Keratinocyte (primary cell): ENCODE results near the gene ZNF148. TPM values are rescaled to one million over a fixed set of nuclear protein-coding genes. Genes with fewer than 3 reads are reported as not detected.

Experiments
- DNase-seq: peaks from one replicate; pipeline ENCODE4 v3.0.0-alpha.2; 2011; ENCODE audit warnings: low read depth, missing footprints, low spot score
- FAIRE-seq: peaks from 2 replicates; lab custom pipeline; 2011; peaks lifted over from hg19 to GRCh38; lab: Jason Lieb, UNC
- H2AFZ ChIP-seq: 2 replicates; pipeline ENCODE4 v1.6.0; 2012; ENCODE audit warnings: low read length, control low read depth, inconsistent platforms; ENCODE audit not compliant: control insufficient read depth
- H3K27ac ChIP-seq: 2 replicates; pipeline ENCODE4 v1.5.1; 2011; ENCODE audit warnings: low read length; ENCODE audit not compliant: control insufficient read depth, insufficient read depth
- H3K27me3 ChIP-seq: 3 replicates; pipeline ENCODE4 v1.6.0; 2011; ENCODE audit warnings: low read length; ENCODE audit not compliant: control insufficient read depth, insufficient read depth; ENCODE audit errors: extremely low read depth
- H3K36me3 ChIP-seq, 2 experiments: 2 replicates in 1 of 2; 3 replicates in 1 of 2; pipeline ENCODE4 v1.5.1; 2011; ENCODE audit warnings: low read length in 2 of 2, mild to moderate bottlenecking in 1 of 2; ENCODE audit not compliant: control insufficient read depth in 2 of 2, insufficient read depth in 2 of 2; ENCODE audit errors: extremely low read depth in 1 of 2
- H3K4me1 ChIP-seq: 3 replicates; pipeline ENCODE4 v1.5.1; 2011; ENCODE audit warnings: low read length; ENCODE audit not compliant: control insufficient read depth, insufficient read depth; ENCODE audit errors: extremely low read depth
- H3K4me2 ChIP-seq: 3 replicates; pipeline ENCODE4 v1.6.0; 2011; ENCODE audit warnings: low read depth, low read length; ENCODE audit not compliant: control insufficient read depth, insufficient read depth; ENCODE audit errors: extremely low read depth
- H3K4me3 ChIP-seq, 3 experiments: fragments of 200-600 bp in 1 of 3; sonication (generic) in 1 of 3; 2 replicates in 2 of 3; 3 replicates in 1 of 3; pipeline ENCODE4 v1.5.1; 2011 to 2016; ENCODE audit warnings: low read length in 3 of 3, mild to moderate bottlenecking in 3 of 3, control low read depth in 2 of 3, inconsistent platforms in 1 of 3, low read depth in 1 of 3, mixed read lengths in 1 of 3, mixed run types in 1 of 3, moderate library complexity in 1 of 3; ENCODE audit not compliant: control insufficient read depth in 2 of 3, insufficient read depth in 2 of 3; ENCODE audit errors: extremely low read depth in 1 of 3
- H3K79me2 ChIP-seq: 2 replicates; pipeline ENCODE4 v1.6.0; 2012; ENCODE audit warnings: low read length; ENCODE audit not compliant: control insufficient read depth, insufficient read depth
- H3K9ac ChIP-seq: 3 replicates; pipeline ENCODE4 v1.6.0; 2011; ENCODE audit warnings: low read length; ENCODE audit not compliant: control insufficient read depth, insufficient read depth; ENCODE audit errors: extremely low read depth
- H3K9me1 ChIP-seq: 3 replicates; pipeline ENCODE4 v1.6.0; 2011; ENCODE audit warnings: low read length; ENCODE audit not compliant: control insufficient read depth, insufficient read depth; ENCODE audit errors: extremely low read depth
- H3K9me3 ChIP-seq: 2 replicates; pipeline ENCODE4 v1.5.1; 2012; ENCODE audit warnings: low read depth, low read length; ENCODE audit not compliant: control insufficient read depth
- H4K20me1 ChIP-seq: 3 replicates; pipeline ENCODE4 v1.6.0; 2011; ENCODE audit warnings: low read length; ENCODE audit not compliant: control insufficient read depth, insufficient read depth; ENCODE audit errors: extremely low read depth
- CTCF ChIP-seq, 3 experiments: IDR thresholded peaks in 1 of 3; conservative IDR thresholded peaks in 1 of 3; optimal IDR thresholded peaks in 1 of 3; 2 replicates in 2 of 3; 3 replicates in 1 of 3; pipeline versions ENCODE3 to v1.5.1; 2011; ENCODE audit warnings: low read length in 3 of 3, mild to moderate bottlenecking in 3 of 3, moderate library complexity in 2 of 3, control low read depth in 1 of 3, inconsistent platforms in 1 of 3; ENCODE audit not compliant: insufficient read depth in 2 of 3; ENCODE audit errors: extremely low read depth in 1 of 3
- EZH2 ChIP-seq: IDR thresholded peaks from one replicate; pipeline ENCODE4 v1.6.1; 2012; ENCODE audit warnings: inconsistent platforms, mild to moderate bottlenecking, low read length, moderate library complexity
- dilution Hi-C: fragments of 300-500 bp; cut with MboI; formaldehyde crosslinking; loops from one replicate; pipeline ENCODE4 v1.7.0; 2020; ENCODE audit warnings: low sequenced_read_pairs; ENCODE audit not compliant: extremely low pct_ligation_motif_present
- polyA plus RNA-seq, 5 experiments: library from polyadenylated mRNA; depleted of rRNA in 3 of 5; stranded (reverse) in 3 of 5; stranded (forward) in 1 of 5; unstranded in 1 of 5; fragments of >200 nt; gene quantifications; 1 replicate in 1 of 5; 2 replicates in 3 of 5; 3 replicates in 1 of 5; pipeline versions ENCODE4 v1.2.1 to v1.2.3, GENCODE V29; 2011 to 2012; ENCODE audit warnings: missing spikeins in 2 of 5, low read depth in 1 of 5, low replicate concordance in 1 of 5

The ZNF148 gene
- polyA plus RNA-seq, 1 donor (not counting 4 experiments of a cell fraction or from before 2014, with no cell fraction given), result 21.4 TPM

- DNase-seq, result no peak
- peaks cover 21% of the 10 kb centered on the region for H3K4me1 ChIP-seq
Measured at GRCh38 chr3:125379483-125379882, 4.4 kb upstream of the ZNF148 start.

GRCh38 chr3:125378762-125379161, 3.6 kb upstream of the ZNF148 start:
- H3K9me3 ChIP-seq, result no peaks in the 10 kb centered on the region
- no peak for TF ChIP-seq CTCF (optimal IDR thresholded peaks at IDR 0.05 in 1 of 3, IDR thresholded peaks at IDR 0.05 in 1 of 3, conservative IDR thresholded peaks at IDR 0.05 in 1 of 3; ENCODE audit: extremely low read depth in 1 of 3, insufficient read depth in 2 of 3, low read length in 3 of 3)
- TF ChIP-seq EZH2, result no peak
- no peak for DNase-seq
- H3K27ac ChIP-seq, result no peak overlapping the region
- no peak for FAIRE-seq
- dilution Hi-C loops, result no loop called here
- H3K4me3 ChIP-seq, result no peak overlapping the region
- no peak overlapping the region for H3K9ac ChIP-seq
- H3K79me2 ChIP-seq, result peaks cover 12% of the 10 kb centered on the region
- no peaks in the 10 kb centered on the region for H3K27me3 ChIP-seq
- H3K4me2 ChIP-seq, result no peak overlapping the region
- H2AFZ ChIP-seq, result no peak overlapping the region
- peaks cover 25% of the 10 kb centered on the region for H3K4me1 ChIP-seq
- no peaks in the 10 kb centered on the region for H4K20me1 ChIP-seq
- H3K36me3 ChIP-seq, result no peaks in the 10 kb centered on the region
- no peaks in the 10 kb centered on the region for H3K9me1 ChIP-seq

More at GRCh38 chr3:125379483-125379882, 4.4 kb upstream of the ZNF148 start:
- H4K20me1 ChIP-seq, result no peaks in the 10 kb centered on the region
- FAIRE-seq, result no peak
- no peak overlapping the region for H3K9ac ChIP-seq
- H3K9me1 ChIP-seq, result no peaks in the 10 kb centered on the region
- H2AFZ ChIP-seq, result no peak overlapping the region
- TF ChIP-seq CTCF (optimal IDR thresholded peaks at IDR 0.05 in 1 of 3, IDR thresholded peaks at IDR 0.05 in 1 of 3, conservative IDR thresholded peaks at IDR 0.05 in 1 of 3; ENCODE audit: extremely low read depth in 1 of 3, insufficient read depth in 2 of 3, low read length in 3 of 3) (no peak), EZH2 (no peak)
- no peak overlapping the region for H3K4me2 ChIP-seq
- H3K4me3 ChIP-seq, result no peak overlapping the region
- dilution Hi-C loops, result no loop called here
- no peaks in the 10 kb centered on the region for H3K36me3 ChIP-seq
- no peaks in the 10 kb centered on the region for H3K9me3 ChIP-seq
- peaks cover 4% of the 10 kb centered on the region for H3K79me2 ChIP-seq
- H3K27ac ChIP-seq, result no peak overlapping the region
- H3K27me3 ChIP-seq, result no peaks in the 10 kb centered on the region
